H1 (cell line): Measurements from ENCODE around the gene ARHGAP42. TPM values are rescaled to one million over a fixed set of nuclear protein-coding genes. Genes with fewer than 3 reads are reported as not detected.

ENCODE experiments used
- CTCF ChIA-PET: fragments of 300-600 bp; sonication (Branson Sonifier 250); formaldehyde crosslinking; loops from one replicate; lab custom pipeline; 2021; ENCODE audit not compliant: partially characterized antibody; lab: Charles Lee
- POLR2A ChIA-PET: fragments of 300-600 bp; sonication (Branson Sonifier 250); formaldehyde crosslinking; loops from one replicate; lab custom pipeline; 2021; ENCODE audit warnings: inconsistent platforms; ENCODE audit not compliant: partially characterized antibody; lab: Charles Lee
- DNase-seq, 2 experiments: peaks; one replicate each; pipeline versions ENCODE4 v3.0.0 to v3.0.0-alpha.2; 2010 to 2022; ENCODE audit warnings: low spot score in 2 of 2, low read depth in 1 of 2, mixed read lengths in 1 of 2
- FAIRE-seq: peaks from 2 replicates; lab custom pipeline; 2011; peaks lifted over from hg19 to GRCh38; lab: Jason Lieb, UNC
- H2AFZ ChIP-seq: 2 replicates; pipeline ENCODE4 v1.8.1; 2012; ENCODE audit warnings: low read length, inconsistent platforms
- H2AK5ac ChIP-seq: 2 replicates; pipeline ENCODE4 v1.6.1; 2013; ENCODE audit warnings: low read depth, low read length
- H2BK120ac ChIP-seq: replicated peaks from 2 replicates; pipeline ENCODE3; 2013; ENCODE audit warnings: low read depth, low read length, inconsistent platforms
- H2BK12ac ChIP-seq: 2 replicates; pipeline ENCODE4 v1.6.1; 2013; ENCODE audit warnings: low read depth, low read length
- H2BK15ac ChIP-seq: 2 replicates; pipeline ENCODE4 v1.6.1; 2013; ENCODE audit warnings: low read length
- H2BK20ac ChIP-seq: 2 replicates; pipeline ENCODE4 v1.6.1; 2013; ENCODE audit warnings: low read length
- H2BK5ac ChIP-seq: 2 replicates; pipeline ENCODE4 v1.6.1; 2013; ENCODE audit warnings: low read depth, low read length
- H3K14ac ChIP-seq: 2 replicates; pipeline ENCODE4 v1.6.1; 2013; ENCODE audit warnings: inconsistent platforms; ENCODE audit not compliant: insufficient read length
- H3K18ac ChIP-seq: 2 replicates; pipeline ENCODE4 v1.6.1; 2013; ENCODE audit warnings: low read length; ENCODE audit errors: extremely low read depth
- H3K23ac ChIP-seq: 2 replicates; pipeline ENCODE4 v1.6.1; 2013; ENCODE audit warnings: inconsistent platforms; ENCODE audit not compliant: insufficient read length
- H3K23me2 ChIP-seq: 2 replicates; pipeline ENCODE4 v1.6.1; 2013; ENCODE audit warnings: low read depth, low read length
- H3K27ac ChIP-seq: 2 replicates; pipeline ENCODE4 v1.6.1; 2011; ENCODE audit warnings: low read depth, low read length, inconsistent platforms
- H3K27me3 ChIP-seq, 4 experiments: replicated peaks in 1 of 4; 1 replicate in 1 of 4; 2 replicates in 3 of 4; pipeline versions ENCODE4 v1.6.1 to v1.8.1; 2011 to 2013; ENCODE audit warnings: low read length in 3 of 4, mild to moderate bottlenecking in 3 of 4, inconsistent platforms in 2 of 4, mixed read lengths in 2 of 4, moderate library complexity in 1 of 4; ENCODE audit not compliant: control insufficient read depth in 3 of 4, insufficient read depth in 3 of 4; ENCODE audit errors: extremely low read depth in 1 of 4
- H3K36me3 ChIP-seq, 4 experiments: 2 replicates each; pipeline versions ENCODE4 v1.6.1 to v1.8.1; 2011 to 2013; ENCODE audit warnings: mild to moderate bottlenecking in 4 of 4, low read length in 3 of 4, moderate library complexity in 2 of 4, control low read depth in 1 of 4, inconsistent platforms in 1 of 4; ENCODE audit not compliant: insufficient read depth in 4 of 4, control insufficient read depth in 2 of 4
- H3K4ac ChIP-seq: replicated peaks from 2 replicates; pipeline ENCODE3; 2013; ENCODE audit warnings: low read length, low read depth, mixed read lengths, inconsistent platforms; ENCODE audit not compliant: insufficient read length
- H3K4me1 ChIP-seq, 4 experiments: replicated peaks in 1 of 4; 1 replicate in 1 of 4; 2 replicates in 3 of 4; pipeline versions ENCODE4 v1.6.1 to v1.8.1; 2011 to 2013; ENCODE audit warnings: low read length in 3 of 4, inconsistent platforms in 2 of 4, mixed read lengths in 1 of 4; ENCODE audit not compliant: insufficient read depth in 4 of 4, control insufficient read depth in 3 of 4
- H3K4me2 ChIP-seq, 2 experiments: 2 replicates each; pipeline versions ENCODE4 v1.6.1 to v1.8.1; 2011 to 2013; ENCODE audit warnings: low read depth in 2 of 2, low read length in 2 of 2, control low read depth in 1 of 2, inconsistent platforms in 1 of 2, mild to moderate bottlenecking in 1 of 2; ENCODE audit not compliant: insufficient read depth in 1 of 2
- H3K4me3 ChIP-seq, 4 experiments: fragments of 200-600, 300-600 bp in 1 of 4; sonication (generic), shearing (Covaris generic), sonication (Bioruptor Twin) in 1 of 4; 2 replicates each; pipeline versions ENCODE4 v1.5.1 to v1.8.1; 2011 to 2016; ENCODE audit warnings: low read length in 4 of 4, low read depth in 3 of 4, control low read depth in 2 of 4, inconsistent platforms in 2 of 4, mild to moderate bottlenecking in 2 of 4, mixed read lengths in 1 of 4, moderate library complexity in 1 of 4; ENCODE audit not compliant: insufficient read depth in 2 of 4; ENCODE audit errors: extremely low read depth in 1 of 4
- H3K56ac ChIP-seq: replicated peaks from 2 replicates; pipeline ENCODE3; 2013; ENCODE audit warnings: low read depth, mild to moderate bottlenecking, mixed read lengths, low read length, inconsistent platforms; ENCODE audit not compliant: insufficient read length
- H3K79me1 ChIP-seq: 2 replicates; pipeline ENCODE4 v1.6.1; 2013; ENCODE audit warnings: low read depth, low read length, control low read depth
- H3K79me2 ChIP-seq, 2 experiments: 2 replicates each; pipeline versions ENCODE4 v1.6.1 to v1.8.1; 2012 to 2013; ENCODE audit warnings: low read length in 2 of 2, mild to moderate bottlenecking in 2 of 2, inconsistent platforms in 1 of 2; ENCODE audit not compliant: insufficient read depth in 2 of 2, control insufficient read depth in 1 of 2
- H3K9ac ChIP-seq, 4 experiments: replicated peaks in 1 of 4; 1 replicate in 1 of 4; 2 replicates in 3 of 4; pipeline versions ENCODE4 v1.6.1 to v1.8.1; 2011 to 2013; ENCODE audit warnings: low read depth in 3 of 4, low read length in 3 of 4, control low read depth in 2 of 4, mild to moderate bottlenecking in 2 of 4, moderate library complexity in 2 of 4, inconsistent platforms in 1 of 4; ENCODE audit errors: extremely low read depth in 1 of 4
- H3K9me3 ChIP-seq, 2 experiments: 2 replicates each; pipeline versions ENCODE4 v1.6.1 to v1.8.1; 2012 to 2013; ENCODE audit warnings: mild to moderate bottlenecking in 2 of 2, moderate library complexity in 2 of 2, control low read depth in 1 of 2, inconsistent platforms in 1 of 2, low read depth in 1 of 2, low read length in 1 of 2, mixed read lengths in 1 of 2; ENCODE audit not compliant: insufficient read depth in 2 of 2
- H4K20me1 ChIP-seq, 2 experiments: replicated peaks in 1 of 2; 2 replicates each; pipeline versions ENCODE3 to v1.8.1; 2011 to 2013; ENCODE audit warnings: inconsistent platforms in 2 of 2, low read length in 2 of 2, mild to moderate bottlenecking in 1 of 2; ENCODE audit not compliant: insufficient read depth in 2 of 2, control insufficient read depth in 1 of 2
- H4K5ac ChIP-seq: 2 replicates; pipeline ENCODE4 v1.6.1; 2013; ENCODE audit warnings: low read length, low read depth, mixed read lengths, inconsistent platforms; ENCODE audit not compliant: insufficient read length
- H4K8ac ChIP-seq: 2 replicates; pipeline ENCODE4 v1.8.0; 2013; ENCODE audit warnings: mild to moderate bottlenecking, moderate library complexity, low read length, inconsistent platforms; ENCODE audit not compliant: insufficient read depth; ENCODE audit errors: extremely low read depth
- H4K91ac ChIP-seq: replicated peaks from 2 replicates; pipeline ENCODE3; 2013; ENCODE audit warnings: low read length, mixed read lengths, inconsistent platforms; ENCODE audit not compliant: insufficient read length
- ASH2L ChIP-seq: fragments of 200-600, 300-600 bp; sonication (generic); IDR thresholded peaks from one replicate; pipeline ENCODE4 v1.7.1; 2017; ENCODE audit warnings: low read length
- JUND ChIP-seq: IDR thresholded peaks from 2 replicates; pipeline ENCODE4 v1.6.1; 2011; ENCODE audit warnings: mild to moderate bottlenecking, improper control_type of control experiment, low read length
- KDM5A ChIP-seq: fragments of 200-600 bp; IDR thresholded peaks from 2 replicates; pipeline ENCODE4 v1.7.1; 2012; ENCODE audit warnings: mild to moderate bottlenecking, low read length, inconsistent platforms, mixed read lengths
- MAFK ChIP-seq: IDR thresholded peaks from 2 replicates; pipeline ENCODE4 v1.6.1; 2012; ENCODE audit warnings: low read depth, mild to moderate bottlenecking, improper control_type of control experiment, low read length
- PHF8 ChIP-seq: fragments of 200-600 bp; sonication (generic); conservative IDR thresholded peaks from 2 replicates; pipeline ENCODE4 v1.7.1; 2012; ENCODE audit warnings: low read depth, mild to moderate bottlenecking, inconsistent platforms, low read length, moderate library complexity
- POLR2AphosphoS5 ChIP-seq: IDR thresholded peaks from 2 replicates; pipeline ENCODE4 v1.6.1; 2011; ENCODE audit warnings: low read depth, low read length
- SAP30 ChIP-seq: fragments of 300-600 bp; sonication (generic); IDR thresholded peaks from 2 replicates; pipeline ENCODE4 v1.7.1; 2012; ENCODE audit warnings: low read length, moderate library complexity, mild to moderate bottlenecking, inconsistent platforms; ENCODE audit not compliant: insufficient read depth, insufficient replicate concordance
- SIN3A ChIP-seq, 2 experiments: IDR thresholded peaks in 1 of 2; conservative IDR thresholded peaks in 1 of 2; 2 replicates each; pipeline ENCODE4 v1.6.1; 2011 to 2012; ENCODE audit warnings: low read length in 2 of 2, improper control_type of control experiment in 1 of 2, low read depth in 1 of 2, mild to moderate bottlenecking in 1 of 2
- SP1 ChIP-seq: IDR thresholded peaks from 2 replicates; pipeline ENCODE4 v1.6.1; 2011; ENCODE audit warnings: low read depth, low read length
- SRF ChIP-seq: IDR thresholded peaks from 2 replicates; pipeline ENCODE4 v1.6.1; 2011; ENCODE audit warnings: mild to moderate bottlenecking, low read depth, low read length, moderate library complexity
- YY1 ChIP-seq: IDR thresholded peaks from 2 replicates; pipeline ENCODE4 v1.6.1; 2011; ENCODE audit warnings: low read depth, mild to moderate bottlenecking, low read length
- WGBS, 2 experiments: shearing (Covaris generic) in 1 of 2; methylation state at CpG; one replicate each; pipeline versions ENCODE4 v1.1.6 to v1.1.7; 2013 to 2015; ENCODE audit warnings: low lambda C conversion rate in 2 of 2, mixed read lengths in 2 of 2, inconsistent platforms in 1 of 2, low coverage in 1 of 2, missing lambda C conversion rate in 1 of 2; ENCODE audit not compliant: insufficient replicate concordance in 2 of 2, insufficient coverage in 1 of 2, insufficient read length in 1 of 2; ENCODE audit errors: extremely low coverage in 1 of 2, missing lambda C conversion rate in 1 of 2; 5-methylcytosine and 5-hydroxymethylcytosine counted together
- polyA plus RNA-seq, 7 experiments: library from polyadenylated mRNA; depleted of rRNA in 3 of 7; stranded (reverse) in 5 of 7; unstranded in 2 of 7; fragments of >200 nt in 5 of 7; fragments of 200-250 nt in 2 of 7; gene quantifications; 1 replicate in 5 of 7; 2 replicates in 1 of 7; 4 replicates in 1 of 7; pipeline versions ENCODE4 v1.2.1 to v1.2.3, GENCODE V29; 2011 to 2013; ENCODE audit warnings: missing spikeins in 2 of 7, mixed read lengths in 2 of 7
- total RNA-seq: library from RNA; stranded (reverse); fragmentation: NEBNext Ultra II Directional; extraction: Animal tissue kit (Norgen Biotek cat#: 25700); gene quantifications from 2 replicates; pipeline ENCODE4 v1.2.1, GENCODE V29; 2021

The ARHGAP42 gene
- total and polyA plus RNA-seq, 2 of the 8 experiments (the other 6 are each of a cell fraction or from before 2014, with no cell fraction given), result 22.2 to 33.5 TPM

DNA sequence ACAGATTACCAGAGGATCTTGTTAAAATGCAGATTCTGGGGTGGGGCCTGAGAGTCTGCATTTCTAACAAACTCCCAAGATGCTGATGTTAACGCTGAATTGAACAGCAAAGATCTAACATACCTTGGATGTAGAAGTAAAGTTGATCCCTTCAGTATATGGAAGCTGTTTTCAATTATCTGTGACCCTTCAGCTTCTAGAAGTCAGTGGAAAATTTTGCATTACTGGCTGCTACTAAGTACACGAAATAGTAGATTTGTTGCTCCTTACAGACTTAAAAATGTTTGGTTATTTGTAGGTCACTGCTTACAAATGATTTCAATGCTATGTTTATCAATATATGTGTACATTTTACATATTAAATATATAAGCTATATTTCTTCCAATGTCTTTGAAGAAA, 107.4 kb downstream of the ARHGAP42 start:
- TF ChIP-seq POLR2AphosphoS5 (no peak), YY1 (no peak), SP1 (no peak), SAP30 (no peak), KDM5A (no peak), PHF8 (no peak), SRF (no peak), JUND (no peak), ASH2L (no peak), SIN3A (conservative IDR thresholded peaks at IDR 0.05 in 1 of 2, IDR thresholded peaks at IDR 0.05 in 1 of 2; ENCODE audit: low read depth in 1 of 2, low read length in 2 of 2) (no peak), MAFK (no peak)
- Histone ChIP-seq H2BK20ac (no peak overlapping the region), H3K27ac (no peak overlapping the region), H2BK15ac (no peak overlapping the region), H4K91ac (no peak overlapping the region), H2AFZ (no peak overlapping the region), H3K14ac (no peak overlapping the region), H3K27me3 (no peaks in the 10 kb centered on the region), H3K9me3 (no peaks in the 10 kb centered on the region), H2AK5ac (no peak overlapping the region), H3K4me3 (no peak overlapping the region), H4K5ac (no peak overlapping the region), H3K79me2 (peaks cover 0 to 33% of the 10 kb centered on the region in 2 experiments; a peak in 2 of 4 replicates), H3K23ac (no peak overlapping the region), H3K9ac (no peak overlapping the region), H4K20me1 (no peaks in the 10 kb centered on the region), H3K4me1 (peaks cover 0 to 13% (median 4%) of the 10 kb centered on the region in 4 experiments; a peak in 3 of 7 replicates), H2BK120ac (no peak overlapping the region), H3K4me2 (no peak overlapping the region), H3K36me3 (peaks cover 0 to 6% (median 1%) of the 10 kb centered on the region in 4 experiments; a peak in 3 of 8 replicates), H2BK5ac (no peak overlapping the region), H3K18ac (no peak overlapping the region), H3K4ac (no peak overlapping the region), H4K8ac (no peak overlapping the region), H3K56ac (no peak overlapping the region), H3K79me1 (no peaks in the 10 kb centered on the region), H3K23me2 (no peaks in the 10 kb centered on the region), H2BK12ac (no peak overlapping the region)
- FAIRE-seq (no peak), DNase-seq (no peak)
- CTCF ChIA-PET, result interaction anchor here (1.2 to 1.3 kb wide), 2 partner anchors 24 to 33 kb away, joined by 4 read pairs; no protein-coding TSS in a partner anchor
- 80% methylated on average over 2 of the region's 2 CpGs; no CpG with 5 or more reads in 1 of the 2 experiments for WGBS, 2 experiments
- POLR2A ChIA-PET, result interaction anchor here (0.6 kb wide), 1 partner anchor 64 kb away, joined by 3 read pairs; no protein-coding TSS in a partner anchor
